Measurements from ENCODE around the gene SYNPO2. TPM values are rescaled to one million over a fixed set of nuclear protein-coding genes. Genes with fewer than 3 reads are reported as not detected.

The SYNPO2 gene
- total RNA-seq, 1 donor from 2014 or later, result 0.42 TPM

DNA sequence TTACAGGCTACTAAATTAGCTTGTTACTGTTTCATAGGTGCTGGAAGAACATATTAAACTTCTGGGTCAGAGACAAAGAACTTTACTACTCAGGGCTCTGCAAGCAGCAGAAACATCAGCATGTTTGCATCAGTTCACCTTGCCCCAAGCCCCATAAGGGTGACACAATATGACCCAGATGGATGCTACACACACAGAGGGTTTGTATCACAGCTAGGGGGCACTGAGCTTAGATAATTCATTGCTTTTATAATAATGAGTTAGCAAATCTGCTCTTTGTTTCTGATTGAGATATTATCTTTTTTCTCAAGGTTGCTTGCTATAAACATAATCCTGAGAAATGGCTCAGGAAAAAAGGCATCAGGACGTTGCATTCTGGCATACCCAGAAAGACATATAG is 4.8 kb upstream of the SYNPO2 start:
- no peak for DNase-seq (ENCODE audit: low read depth)

GRCh38 chr4:118884716-118885115 is 3.9 kb upstream of the SYNPO2 start:
- H3K36me3 ChIP-seq (ENCODE audit: control insufficient read depth, insufficient read depth, low read length), result no peaks in the 10 kb centered on the region
- DNase-seq (ENCODE audit: low read depth), result no peak
- no peaks in the 10 kb centered on the region for H3K27me3 ChIP-seq (ENCODE audit: control insufficient read depth, insufficient read depth, low read length)
- TF ChIP-seq, protein P1, sequence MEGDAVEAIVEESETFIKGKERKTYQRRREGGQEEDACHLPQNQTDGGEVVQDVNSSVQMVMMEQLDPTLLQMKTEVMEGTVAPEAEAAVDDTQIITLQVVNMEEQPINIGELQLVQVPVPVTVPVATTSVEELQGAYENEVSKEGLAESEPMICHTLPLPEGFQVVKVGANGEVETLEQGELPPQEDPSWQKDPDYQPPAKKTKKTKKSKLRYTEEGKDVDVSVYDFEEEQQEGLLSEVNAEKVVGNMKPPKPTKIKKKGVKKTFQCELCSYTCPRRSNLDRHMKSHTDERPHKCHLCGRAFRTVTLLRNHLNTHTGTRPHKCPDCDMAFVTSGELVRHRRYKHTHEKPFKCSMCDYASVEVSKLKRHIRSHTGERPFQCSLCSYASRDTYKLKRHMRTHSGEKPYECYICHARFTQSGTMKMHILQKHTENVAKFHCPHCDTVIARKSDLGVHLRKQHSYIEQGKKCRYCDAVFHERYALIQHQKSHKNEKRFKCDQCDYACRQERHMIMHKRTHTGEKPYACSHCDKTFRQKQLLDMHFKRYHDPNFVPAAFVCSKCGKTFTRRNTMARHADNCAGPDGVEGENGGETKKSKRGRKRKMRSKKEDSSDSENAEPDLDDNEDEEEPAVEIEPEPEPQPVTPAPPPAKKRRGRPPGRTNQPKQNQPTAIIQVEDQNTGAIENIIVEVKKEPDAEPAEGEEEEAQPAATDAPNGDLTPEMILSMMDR (IDR thresholded peaks at IDR 0.05; ENCODE audit: insufficient read depth, low read length, poor library complexity, severe bottlenecking), result no peak
- H3K4me3 ChIP-seq (ENCODE audit: low read depth, low read length), result no peak overlapping the region

More for the DNA sequence above, 4.8 kb upstream of the SYNPO2 start:
- H3K4me3 ChIP-seq (ENCODE audit: low read depth, low read length), result no peak overlapping the region
- no peaks in the 10 kb centered on the region for H3K36me3 ChIP-seq (ENCODE audit: control insufficient read depth, insufficient read depth, low read length)
- TF ChIP-seq, protein P1 (IDR thresholded peaks at IDR 0.05; ENCODE audit: insufficient read depth, low read length, poor library complexity, severe bottlenecking), result no peak
- H3K27me3 ChIP-seq (ENCODE audit: control insufficient read depth, insufficient read depth, low read length), result no peaks in the 10 kb centered on the region

DNA sequence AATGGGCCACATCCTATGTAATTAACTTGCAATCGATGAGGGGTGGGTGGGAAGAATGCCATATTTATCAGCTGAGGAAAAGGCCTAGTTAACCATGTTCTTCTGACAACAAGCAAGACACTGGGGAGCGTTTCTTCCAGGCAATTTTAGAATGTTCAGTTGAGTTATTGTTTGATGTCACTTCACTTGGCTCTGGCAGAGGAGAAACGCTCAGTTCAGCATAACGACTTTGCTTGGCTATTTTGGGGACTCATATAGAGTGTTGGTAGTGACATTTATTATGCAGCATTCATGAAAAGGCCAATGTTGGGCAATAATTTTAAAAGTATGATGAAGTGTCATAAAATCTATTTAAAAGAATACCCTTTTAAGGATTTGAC is 648 bp downstream of the SYNPO2 start:
- no peak overlapping the region for H3K4me3 ChIP-seq (ENCODE audit: low read depth, low read length)
- no peak for DNase-seq (ENCODE audit: low read depth)
- TF ChIP-seq, protein P1 (IDR thresholded peaks at IDR 0.05; ENCODE audit: insufficient read depth, low read length, poor library complexity, severe bottlenecking), result no peak
- H3K27me3 ChIP-seq (ENCODE audit: control insufficient read depth, insufficient read depth, low read length), result no peaks in the 10 kb centered on the region
- no peaks in the 10 kb centered on the region for H3K36me3 ChIP-seq (ENCODE audit: control insufficient read depth, insufficient read depth, low read length)

- H3K36me3 ChIP-seq (ENCODE audit: control insufficient read depth, insufficient read depth, low read length), result no peaks in the 10 kb centered on the region
- no peak overlapping the region for H3K4me3 ChIP-seq (ENCODE audit: low read depth, low read length)
- DNase-seq (ENCODE audit: low read depth), result no peak
- TF ChIP-seq, protein P1 (IDR thresholded peaks at IDR 0.05; ENCODE audit: insufficient read depth, low read length, poor library complexity, severe bottlenecking), result no peak
- no peaks in the 10 kb centered on the region for H3K27me3 ChIP-seq (ENCODE audit: control insufficient read depth, insufficient read depth, low read length)
These were observed 5.4 kb downstream of the SYNPO2 start for GRCh38 chr4:118894034-118894433.

DNA sequence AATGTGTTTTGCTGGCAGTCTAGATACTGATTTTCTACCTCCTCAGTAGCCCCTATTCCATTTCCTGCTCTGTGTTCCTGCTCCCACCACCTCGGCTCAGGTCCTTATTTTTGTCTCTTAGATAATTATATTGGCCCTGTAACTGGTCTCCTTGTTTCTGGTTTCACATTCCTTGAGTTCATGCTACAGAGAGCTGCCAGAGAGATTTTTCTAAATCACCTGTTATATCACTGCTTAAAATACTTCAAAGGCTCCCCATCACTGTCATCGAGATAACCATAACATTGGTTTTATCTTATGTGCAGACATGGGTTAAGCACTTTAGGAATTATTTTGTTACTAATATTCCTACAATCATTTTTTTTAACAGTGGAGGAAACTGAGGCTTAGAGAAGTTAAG is 9.6 kb downstream of the SYNPO2 start:
- TF ChIP-seq, protein P1 (IDR thresholded peaks at IDR 0.05; ENCODE audit: insufficient read depth, low read length, poor library complexity, severe bottlenecking), result no peak
- H3K36me3 ChIP-seq (ENCODE audit: control insufficient read depth, insufficient read depth, low read length), result no peaks in the 10 kb centered on the region
- DNase-seq (ENCODE audit: low read depth), result no peak
- no peaks in the 10 kb centered on the region for H3K27me3 ChIP-seq (ENCODE audit: control insufficient read depth, insufficient read depth, low read length)
- no peak overlapping the region for H3K4me3 ChIP-seq (ENCODE audit: low read depth, low read length)

DNA sequence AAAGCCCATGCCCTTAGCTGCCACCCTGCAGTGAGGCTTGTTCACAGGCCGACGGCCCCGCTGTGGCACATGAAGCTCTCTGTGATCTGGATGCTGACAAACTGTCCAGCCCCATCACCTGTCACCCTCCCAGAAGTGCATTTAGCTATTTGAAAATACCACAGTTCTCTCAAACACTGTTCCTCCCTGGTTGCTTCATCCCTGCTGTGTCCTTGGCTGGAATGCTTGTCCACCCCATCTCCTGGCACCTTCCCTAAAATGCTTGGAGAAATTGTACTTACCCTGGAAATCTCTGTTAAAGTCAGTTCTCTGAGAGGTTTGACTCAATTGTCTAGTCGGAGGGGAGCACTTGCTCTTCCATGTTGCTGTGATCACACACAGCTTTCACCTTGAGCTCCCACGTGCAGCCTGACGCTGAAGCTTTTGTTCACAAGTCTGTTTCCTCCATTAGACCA is 10.1 kb downstream of the SYNPO2 start:
- TF ChIP-seq, protein P1 (IDR thresholded peaks at IDR 0.05; ENCODE audit: insufficient read depth, low read length, poor library complexity, severe bottlenecking), result no peak
- no peak for DNase-seq (ENCODE audit: low read depth)

More for the DNA sequence above, 10.1 kb downstream of the SYNPO2 start:
- Histone ChIP-seq H3K4me3 (ENCODE audit: low read depth, low read length) (no peak overlapping the region), H3K36me3 (ENCODE audit: control insufficient read depth, insufficient read depth, low read length) (no peaks in the 10 kb centered on the region), H3K27me3 (ENCODE audit: control insufficient read depth, insufficient read depth, low read length) (no peaks in the 10 kb centered on the region)
